Lung (tissue), 12 donors: ENCODE measurements around the gene CPNE6. TPM values are rescaled to one million over a fixed set of nuclear protein-coding genes. Genes with fewer than 3 reads are reported as not detected.
"Not testable (repeated sequence)": the region's sequence is repeated elsewhere in the genome, so short reads cannot be mapped to it uniquely, and the experiment has no call there.

ENCODE experiments used
- ATAC-seq: fragments of 200-7000 bp; cut with Tn5 transposase; one replicate; pipeline ENCODE4 v1.9.1; 2020; ENCODE audit warnings: moderate number of reproducible peaks; ENCODE audit not compliant: insufficient read depth, low FRiP score
- DNase-seq, 3 donors: peaks; one replicate each; pipeline ENCODE4 v3.0.0-alpha.2; 2013 to 2017
- H3K27ac ChIP-seq, 2 donors: one replicate each; pipeline ENCODE4 v1.5.1; 2013; ENCODE audit warnings: mild to moderate bottlenecking in 2 of 2, moderate library complexity in 2 of 2, control low read depth in 1 of 2, inconsistent platforms in 1 of 2, low read depth in 1 of 2, low read length in 1 of 2
- H3K27me3 ChIP-seq, 3 donors: one replicate each; pipeline ENCODE4 v1.5.1; 2013; ENCODE audit warnings: low read length in 2 of 3; ENCODE audit not compliant: control insufficient read depth in 3 of 3, insufficient read depth in 3 of 3
- H3K36me3 ChIP-seq, 4 donors: one replicate each; pipeline ENCODE4 v1.5.1; 2013; ENCODE audit warnings: low read length in 4 of 4, mild to moderate bottlenecking in 1 of 4, moderate library complexity in 1 of 4; ENCODE audit not compliant: control insufficient read depth in 4 of 4, insufficient read depth in 4 of 4
- H3K4me1 ChIP-seq, 5 donors: one replicate each; pipeline ENCODE4 v1.5.1; 2013; ENCODE audit warnings: low read length in 5 of 5, mild to moderate bottlenecking in 2 of 5, moderate library complexity in 1 of 5; ENCODE audit not compliant: control insufficient read depth in 5 of 5, insufficient read depth in 5 of 5
- H3K4me3 ChIP-seq: one replicate; pipeline ENCODE4 v1.5.1; 2013; ENCODE audit warnings: mild to moderate bottlenecking, control low read depth, moderate library complexity
- H3K9ac ChIP-seq, 2 donors: one replicate each; pipeline ENCODE4 v1.5.1; 2013; ENCODE audit warnings: low read length in 2 of 2, control low read depth in 1 of 2; ENCODE audit not compliant: insufficient read depth in 1 of 2
- H3K9me3 ChIP-seq, 4 donors: one replicate each; pipeline ENCODE4 v1.5.1; 2013; ENCODE audit warnings: low read length in 3 of 4, mild to moderate bottlenecking in 1 of 4, moderate library complexity in 1 of 4; ENCODE audit not compliant: control insufficient read depth in 4 of 4, insufficient read depth in 3 of 4
- CTCF ChIP-seq: IDR thresholded peaks from 2 replicates; pipeline ENCODE4 v1.5.1; 2012; ENCODE audit warnings: mild to moderate bottlenecking; ENCODE audit errors: control extremely low read depth, extremely low read depth
- WGBS, 2 donors: extraction: QIAGEN DNeasy Blood & Tissue Kit; methylation state at CpG; one replicate each; pipeline ENCODE4 v1.1.7; 2013; 5-methylcytosine and 5-hydroxymethylcytosine counted together
- polyA plus RNA-seq, 2 donors: library from polyadenylated mRNA; stranded (reverse); fragments of 200-250 nt; gene quantifications; one replicate each; pipeline ENCODE4 v1.2.1, GENCODE V29; 2013
- total RNA-seq, 2 donors: library from RNA; depleted of rRNA in 1 of 2; stranded (reverse); fragments of >200 nt in 1 of 2; gene quantifications; one replicate each; pipeline ENCODE4 v1.2.1, GENCODE V29; 2014 to 2021
- donor health status: control.
- donor health status: control.
- donor health status: Bipolar disorder and iron deficiency.
- donor health status: healthy.
- donor health status: DM: yes; HTN: yes; CAD: no.

CPNE6 gene
- total and polyA plus RNA-seq, 4 donors: not detected

GRCh38 chr14:24040692-24041091 is 30.7 kb upstream of the CPNE6 start:
- DNase-seq: no peak
- Histone ChIP-seq H3K9me3 (no peaks in the 10 kb centered on the region), H3K4me1 (peaks cover 0 to 17% (median 2%) of the 10 kb centered on the region in 5 donors), H3K4me3 (no peak overlapping the region), H3K9ac (no peak overlapping the region), H3K36me3 (peaks cover 0 to 1% (median 0%) of the 10 kb centered on the region in 4 donors), H3K27ac (no peak overlapping the region), H3K27me3 (no peaks in the 10 kb centered on the region)
- TF ChIP-seq CTCF: no peak
- 51 to 76% methylated on average over 2 of the region's 2 CpGs for WGBS, 2 donors
- ATAC-seq: no peak

- no peak for ATAC-seq
- peak in 2 of 3 donors; percentile 22 to 55 for DNase-seq
Measured at GRCh38 chr14:24042746-24043145, 28.6 kb upstream of the CPNE6 start.

GRCh38 chr14:24049002-24049401 is 22.4 kb upstream of the CPNE6 start:
- H3K9ac ChIP-seq, ATAC-seq, H3K36me3 ChIP-seq, H3K27ac ChIP-seq, H3K27me3 ChIP-seq, H3K4me3 ChIP-seq, H3K9me3 ChIP-seq, DNase-seq: not testable (repeated sequence)
- peaks cover 0 to 18% (median 0%) of the 10 kb centered on the region in 5 donors for H3K4me1 ChIP-seq
- WGBS, 2 donors: 30 to 70% methylated on average over 2 of the region's 2 CpGs

More at GRCh38 chr14:24042746-24043145, 28.6 kb upstream of the CPNE6 start:
- H3K36me3 ChIP-seq: peaks cover 0 to 1% (median 0%) of the 10 kb centered on the region in 4 donors
- H3K9me3 ChIP-seq: no peaks in the 10 kb centered on the region
- H3K4me3 ChIP-seq: no peak overlapping the region
- no peaks in the 10 kb centered on the region for H3K27me3 ChIP-seq
- no peak for TF ChIP-seq CTCF
- H3K4me1 ChIP-seq: peaks cover 0 to 1% (median 0%) of the 10 kb centered on the region in 5 donors
- H3K27ac ChIP-seq: no peak overlapping the region
- 47 to 62% methylated on average over 5 of the region's 5 CpGs for WGBS, 2 donors
- H3K9ac ChIP-seq: no peak overlapping the region

GRCh38 chr14:24050753-24051152 is 20.6 kb upstream of the CPNE6 start:
- WGBS, 2 donors: 84 to 90% methylated on average over 8 of the region's 8 CpGs
- H3K9me3 ChIP-seq, H3K27ac ChIP-seq, H3K4me3 ChIP-seq, ATAC-seq, H3K9ac ChIP-seq, H3K36me3 ChIP-seq, DNase-seq, H3K27me3 ChIP-seq: not testable (repeated sequence)
- H3K4me1 ChIP-seq: peaks cover 0 to 18% (median 0%) of the 10 kb centered on the region in 5 donors
